G401.6 (cell line): Measurements from ENCODE around the gene TEKTIP1.
A peak's percentile ranks its signal among the peaks of the same experiment; 100 is the strongest.

Source experiments
- FAIRE-seq: peaks from 2 replicates; lab custom pipeline; 2012; peaks lifted over from hg19 to GRCh38; lab: Jason Lieb, UNC

The TEKTIP1 gene

GRCh38 chr19:3538965-3539755, at the start of gene TEKTIP1:
Gene TEKTIP1, plus strand, starts transcription at chr19:3539174. Its CDS starts 4 bp downstream, at chr19:3539178.
- FAIRE-seq = no peak

GRCh38 chr19:3491396-3492119, 47.4 kb upstream of the TEKTIP1 start:
- FAIRE-seq = no peak

GRCh38 chr19:3492131-3492839, 46.7 kb upstream of the TEKTIP1 start:
- FAIRE-seq = no peak

- no peak for FAIRE-seq
These were observed 46.1 kb upstream of the TEKTIP1 start for GRCh38 chr19:3492919-3493318.

GRCh38 chr19:3493651-3494050, 45.3 kb upstream of the TEKTIP1 start:
- no peak for FAIRE-seq

- no peak for FAIRE-seq
These were observed 44.9 kb upstream of the TEKTIP1 start for GRCh38 chr19:3494051-3494450.

GRCh38 chr19:3494559-3494958, 44.4 kb upstream of the TEKTIP1 start:
- FAIRE-seq = no peak

GRCh38 chr19:3496392-3497273, 42.3 kb upstream of the TEKTIP1 start:
- FAIRE-seq = no peak

GRCh38 chr19:3497757-3498520, 41.0 kb upstream of the TEKTIP1 start:
- FAIRE-seq = no peak

GRCh38 chr19:3499738-3500428, 39.1 kb upstream of the TEKTIP1 start:
- no peak for FAIRE-seq

- peak; percentile 96 for FAIRE-seq
These were observed 38.4 kb upstream of the TEKTIP1 start, which contains the start of gene DOHH for GRCh38 chr19:3500429-3501101. Gene DOHH, minus strand, starts transcription at chr19:3500674. Its CDS starts 3,860 bp downstream, at chr19:3496814.

GRCh38 chr19:3501780-3502179, 37.2 kb upstream of the TEKTIP1 start:
- FAIRE-seq = no peak

- no peak for FAIRE-seq
These were observed 35.9 kb upstream of the TEKTIP1 start for GRCh38 chr19:3503036-3503572.

GRCh38 chr19:3504735-3505134, 34.2 kb upstream of the TEKTIP1 start:
- no peak for FAIRE-seq

GRCh38 chr19:3505598-3506383, 33.2 kb upstream of the TEKTIP1 start, which contains the start of gene FZR1:
Gene FZR1, plus strand, starts transcription at chr19:3506311. Its CDS starts 16,679 bp downstream, at chr19:3522990.
- FAIRE-seq = peak; percentile 82

- FAIRE-seq = no peak
These were observed 32.3 kb upstream of the TEKTIP1 start for GRCh38 chr19:3506384-3507340.

GRCh38 chr19:3507371-3508120, 31.4 kb upstream of the TEKTIP1 start:
- FAIRE-seq = no peak
